GM08714 (cell line): ENCODE data around the gene CLIC3.

ENCODE experiments used
- H3K4me3 ChIP-seq: fragments of 200-500 bp; sonication (Bioruptor generic); 2 replicates; pipeline ENCODE4 v1.5.1; 2014; ENCODE audit warnings: mild to moderate bottlenecking, low read length, inconsistent platforms
- ZNF274 ChIP-seq: IDR thresholded peaks from 2 replicates; pipeline ENCODE4 v1.6.1; 2012; ENCODE audit warnings: mild to moderate bottlenecking, low read depth, low read length

Gene CLIC3

DNA sequence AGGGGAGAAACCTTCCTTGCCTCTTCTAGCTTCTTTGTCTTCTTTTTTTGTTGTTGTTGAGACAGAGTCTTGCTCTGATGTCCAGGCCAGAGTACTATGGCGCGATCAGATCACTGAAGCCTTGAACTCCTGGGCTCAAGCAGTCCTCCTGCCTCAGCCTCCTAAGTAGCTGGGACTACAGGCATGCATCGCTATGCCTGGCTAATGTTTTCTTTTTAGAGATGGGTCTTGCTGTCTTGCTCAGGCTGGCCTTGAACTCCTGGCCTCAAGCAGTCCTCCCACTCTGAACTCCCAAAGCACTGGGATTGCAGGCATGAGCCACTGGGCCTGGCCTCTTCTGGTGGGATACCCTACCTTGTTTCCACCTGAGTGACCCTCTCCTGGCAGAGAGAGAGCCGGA lies 7.5 kb downstream of the CLIC3 start:
- TF ChIP-seq ZNF274 = no peak
- H3K4me3 ChIP-seq = no peak overlapping the region

- no peak overlapping the region for H3K4me3 ChIP-seq
- TF ChIP-seq ZNF274 = no peak
These were observed 10.5 kb downstream of the CLIC3 start for GRCh38 chr9:136985853-136986252.

DNA sequence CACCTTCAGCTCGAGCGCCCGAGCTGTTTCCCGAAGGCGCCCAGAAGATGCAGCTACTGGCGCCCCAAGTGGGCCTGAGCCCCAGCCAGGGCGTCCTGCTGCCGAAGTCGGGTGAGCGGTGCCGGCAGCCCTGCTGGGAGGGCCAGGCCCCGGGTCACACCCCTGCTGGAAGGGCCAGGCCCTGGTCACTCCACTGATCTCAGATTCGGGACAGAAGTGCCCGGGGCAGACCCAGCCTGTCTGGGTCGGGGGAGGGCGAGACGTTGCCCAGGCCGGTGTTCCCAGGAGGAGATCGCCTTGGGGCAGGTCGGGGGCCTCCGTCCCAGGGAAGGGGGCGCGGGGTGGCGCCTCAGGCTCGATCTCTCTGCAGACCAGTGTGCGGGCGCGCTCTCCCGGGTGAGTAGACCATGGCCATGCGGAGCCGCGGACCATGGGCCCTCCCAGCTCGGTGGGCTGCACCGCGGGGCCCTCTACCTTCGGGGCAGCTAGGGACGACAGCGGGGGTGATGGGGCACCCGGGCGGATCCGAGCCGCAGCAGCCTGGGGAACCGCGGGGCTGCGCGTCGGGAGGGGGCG lies 11.3 kb downstream of the CLIC3 start:
- no peak overlapping the region for H3K4me3 ChIP-seq

GRCh38 chr9:136984464-136985026 lies 11.8 kb downstream of the CLIC3 start:
- no peak overlapping the region for H3K4me3 ChIP-seq

More for the DNA sequence above, 11.3 kb downstream of the CLIC3 start:
- no peak for TF ChIP-seq ZNF274

GRCh38 chr9:136983656-136984314 lies 12.6 kb downstream of the CLIC3 start:
- H3K4me3 ChIP-seq = no peak overlapping the region
- TF ChIP-seq ZNF274 = no peak

More at GRCh38 chr9:136984464-136985026, 11.8 kb downstream of the CLIC3 start:
- TF ChIP-seq ZNF274 = no peak

DNA sequence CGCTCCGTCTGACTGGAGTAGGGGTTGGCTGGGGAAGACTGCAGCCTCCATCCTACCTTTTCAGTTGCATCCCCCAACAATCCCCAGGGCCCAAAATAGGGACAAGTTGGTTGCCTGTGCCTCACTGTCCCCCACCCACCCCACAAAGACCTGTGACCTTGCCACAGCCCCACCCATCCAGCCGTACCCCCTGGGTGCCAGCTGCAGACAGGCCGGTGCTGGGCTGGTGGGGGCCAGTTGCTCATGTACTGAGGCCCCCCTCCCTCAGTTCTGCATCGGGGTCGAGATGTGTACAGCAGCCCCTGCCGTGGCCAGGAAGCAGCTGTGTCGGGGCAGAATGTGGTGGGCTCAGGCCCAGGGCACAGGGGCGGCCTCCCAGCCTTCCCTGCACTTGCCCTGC lies 13.2 kb downstream of the CLIC3 start:
- TF ChIP-seq ZNF274 = no peak
- no peak overlapping the region for H3K4me3 ChIP-seq

DNA sequence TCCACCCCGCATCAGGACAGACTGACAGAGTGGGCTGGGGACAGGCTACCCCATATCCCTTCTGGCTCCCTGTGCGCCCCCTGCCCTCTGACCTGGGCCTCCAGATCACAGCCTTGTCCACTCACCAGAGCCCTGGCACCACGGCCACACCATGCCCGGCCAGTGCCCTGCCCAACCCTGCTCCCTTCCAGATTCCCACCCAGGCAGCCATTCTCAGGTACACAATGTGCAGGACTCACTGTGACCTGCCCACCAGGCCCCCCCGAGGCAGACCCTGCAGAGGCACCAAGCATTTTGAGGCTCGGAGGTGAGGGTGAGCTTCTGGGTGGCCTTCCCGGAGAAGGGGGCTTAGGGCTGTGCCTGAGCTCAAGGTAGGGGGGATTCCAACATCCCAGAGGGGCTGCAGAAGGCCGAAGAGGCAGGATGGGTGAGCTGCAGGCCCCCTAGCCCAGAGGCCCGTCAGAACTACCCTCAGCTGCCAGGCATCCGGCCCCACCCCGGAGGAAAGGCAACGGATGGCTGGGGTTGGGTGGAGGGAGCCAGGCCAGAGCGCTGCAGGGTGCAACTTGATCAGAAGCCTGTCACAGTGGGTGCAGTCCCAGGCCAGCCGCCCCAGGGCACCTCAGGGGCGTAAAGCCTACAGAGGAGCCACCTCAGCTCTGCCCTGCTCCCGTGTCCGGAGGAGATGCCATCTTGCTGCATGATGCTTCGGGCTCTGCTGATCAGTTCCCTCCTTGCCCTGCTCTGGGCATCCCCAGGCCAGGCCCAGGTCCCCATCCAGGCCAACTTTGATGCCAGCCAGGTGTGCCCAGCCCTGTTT lies 13.9 kb downstream of the CLIC3 start, which contains the start of gene LCNL1:
Gene LCNL1, plus strand, starts transcription at position 762 of the 820 bp plus-strand sequence. CDS start 594 bp downstream, outside the sequence.
- no peak within 1 kb of the TSS for H3K4me3 ChIP-seq
- TF ChIP-seq ZNF274 = no peak

- TF ChIP-seq ZNF274 = no peak
- H3K4me3 ChIP-seq = no peak overlapping the region
These were observed 14.7 kb downstream of the CLIC3 start for GRCh38 chr9:136981588-136982231.

DNA sequence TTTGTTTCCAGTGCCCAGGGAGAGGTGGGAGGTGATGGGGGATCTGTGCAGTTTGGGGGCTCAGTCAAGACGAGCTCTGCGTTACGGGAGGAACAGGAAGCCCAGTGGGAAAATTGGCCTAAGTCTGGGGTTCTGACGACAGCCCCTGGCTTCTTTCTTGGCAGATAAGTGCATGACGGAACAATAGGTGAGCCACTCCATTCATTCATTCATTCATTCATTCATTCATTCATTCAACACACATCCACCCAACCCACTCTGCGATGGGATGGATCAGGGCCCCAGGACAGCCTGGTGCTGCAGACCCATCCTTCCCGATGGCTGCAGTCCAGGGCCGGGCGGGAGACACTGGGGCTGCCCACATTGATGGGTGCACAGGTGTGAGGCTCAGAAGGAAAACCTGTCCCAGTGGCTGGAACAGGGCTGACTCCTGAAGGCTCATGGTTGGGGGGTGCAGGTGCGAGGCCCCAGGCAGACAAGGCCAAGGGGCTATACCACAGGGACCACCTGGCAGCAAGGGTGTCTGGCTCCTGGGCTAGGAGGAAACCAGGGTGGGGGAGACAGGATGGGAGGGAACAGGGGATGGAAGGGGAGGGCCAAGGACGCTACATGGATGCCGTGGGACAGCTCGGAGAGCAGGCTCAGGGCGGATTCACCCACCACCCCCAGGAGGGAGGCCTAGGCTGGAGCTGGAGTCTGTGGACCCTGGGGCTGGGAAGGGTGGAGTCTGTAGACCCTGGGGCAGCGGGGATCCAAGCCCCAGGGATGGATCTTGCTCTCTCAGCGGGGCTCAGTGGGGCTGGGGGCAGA lies 15.5 kb downstream of the CLIC3 start:
- TF ChIP-seq ZNF274 = no peak

GRCh38 chr9:136979769-136980587 lies 16.4 kb downstream of the CLIC3 start:
- H3K4me3 ChIP-seq = no peak overlapping the region
- no peak for TF ChIP-seq ZNF274

More for the DNA sequence above, 15.5 kb downstream of the CLIC3 start:
- H3K4me3 ChIP-seq = no peak overlapping the region

GRCh38 chr9:136978865-136979544 lies 17.4 kb downstream of the CLIC3 start:
- no peak overlapping the region for H3K4me3 ChIP-seq

More at GRCh38 chr9:136978865-136979544, 17.4 kb downstream of the CLIC3 start:
- no peak for TF ChIP-seq ZNF274
